NCI-H1436 treated with DMSO at 0.1 percent for 48 hours (cell line): ENCODE results near the gene RTN4RL2.
"Not testable (repeated sequence)": the region's sequence is repeated elsewhere in the genome, so short reads cannot be mapped to it uniquely, and the experiment has no call there.

Source experiments
- DNase-seq: peaks from one replicate; lab custom pipeline; 2025; lab: John Stamatoyannopoulos, UW

The RTN4RL2 gene

DNA sequence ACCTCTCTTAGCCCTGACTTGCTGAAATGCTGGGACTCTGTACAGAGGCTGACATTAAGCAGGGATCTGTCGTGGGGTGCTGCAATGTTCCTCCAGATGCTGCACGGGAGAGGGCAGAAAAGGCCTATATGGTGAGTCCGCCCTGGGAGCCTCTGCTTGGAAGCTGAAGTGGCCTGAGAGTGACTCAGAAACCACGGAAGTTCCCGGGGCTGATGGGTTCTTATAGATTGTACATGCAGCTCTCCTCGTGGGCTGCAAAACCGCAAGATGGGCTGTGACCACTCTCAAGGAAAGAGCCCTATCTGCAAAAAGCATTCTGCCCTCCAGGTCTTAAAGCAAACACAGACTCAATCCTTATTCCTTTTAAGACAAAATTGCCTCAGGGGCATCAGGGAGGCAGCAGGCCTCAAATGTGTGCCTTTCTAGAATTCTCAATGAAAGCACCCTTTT is 27.6 kb upstream of the RTN4RL2 start:
- DNase-seq, result no peak

GRCh38 chr11:57434640-57435546 is 25.4 kb upstream of the RTN4RL2 start:
- no peak for DNase-seq

- no peak for DNase-seq
Observed at GRCh38 chr11:57436031-57436430, 24.3 kb upstream of the RTN4RL2 start.

DNA sequence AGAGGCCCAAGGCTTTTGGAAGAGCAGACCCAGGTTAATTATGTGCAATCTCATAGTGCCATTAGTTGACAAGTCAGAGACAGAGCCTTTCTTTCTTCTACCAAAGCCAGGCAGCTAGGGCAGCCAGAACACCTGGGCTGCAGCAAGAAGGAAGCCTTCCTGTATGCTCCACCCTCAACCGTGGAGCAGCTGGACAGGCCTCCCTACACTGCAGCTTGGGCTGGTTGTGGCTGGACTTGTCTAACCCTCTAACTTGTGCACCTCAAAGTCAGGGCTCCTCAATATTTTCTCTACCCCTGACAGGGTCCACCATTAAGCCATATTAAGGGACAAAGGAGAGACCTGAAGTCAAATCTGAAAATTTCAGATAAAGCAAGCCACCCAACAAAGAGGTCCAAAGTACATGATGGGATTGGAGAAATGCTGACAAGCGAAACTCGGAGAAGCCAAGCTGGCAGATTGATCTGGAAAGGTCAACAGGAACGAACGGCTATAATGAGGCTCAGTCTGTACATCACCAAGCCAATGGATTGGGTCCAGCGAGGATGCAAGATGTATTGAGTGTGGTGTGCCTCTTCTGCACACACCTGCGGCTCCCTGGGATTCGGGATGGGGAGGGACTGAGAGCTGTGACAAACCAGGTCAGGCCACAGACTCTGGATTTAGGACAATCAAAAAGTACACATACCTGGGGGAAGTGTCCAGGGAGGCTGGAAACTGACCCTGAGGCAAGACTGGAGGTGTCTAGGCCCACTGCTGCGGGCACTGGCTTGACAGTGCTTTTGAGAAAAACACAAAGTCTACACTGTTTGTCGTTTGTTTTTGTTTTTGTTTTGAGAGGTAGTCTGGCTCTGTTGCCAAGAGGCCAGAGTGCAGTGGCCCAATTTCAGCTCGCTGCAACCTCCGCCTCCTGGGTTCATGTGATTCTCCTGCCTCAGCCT is 21.7 kb upstream of the RTN4RL2 start:
- DNase-seq, result no peak

DNA sequence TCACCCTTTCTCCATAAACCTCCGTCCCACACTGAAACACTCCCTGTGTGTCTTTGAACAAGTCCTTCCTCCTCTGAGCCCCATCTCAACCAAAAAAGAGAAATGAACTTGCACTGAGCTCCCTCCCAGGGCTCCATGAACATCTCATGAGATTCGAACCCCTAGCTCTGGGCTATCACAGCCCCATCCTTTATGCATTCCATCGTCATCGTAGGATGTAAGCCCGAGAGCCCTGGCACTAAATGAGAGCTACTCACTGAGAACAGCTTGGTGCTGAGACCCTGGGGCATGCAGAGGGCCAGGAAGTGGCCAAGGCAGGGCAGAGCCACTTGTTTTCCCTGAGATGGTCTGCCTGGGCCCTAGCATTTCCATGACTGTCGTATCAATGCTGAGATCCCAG is 20.5 kb upstream of the RTN4RL2 start:
- DNase-seq, result no peak

- no peak for DNase-seq
Observed at GRCh38 chr11:57440744-57441414, 19.4 kb upstream of the RTN4RL2 start.

- DNase-seq, result no peak
Observed at GRCh38 chr11:57444362-57445121, 15.8 kb upstream of the RTN4RL2 start.

DNA sequence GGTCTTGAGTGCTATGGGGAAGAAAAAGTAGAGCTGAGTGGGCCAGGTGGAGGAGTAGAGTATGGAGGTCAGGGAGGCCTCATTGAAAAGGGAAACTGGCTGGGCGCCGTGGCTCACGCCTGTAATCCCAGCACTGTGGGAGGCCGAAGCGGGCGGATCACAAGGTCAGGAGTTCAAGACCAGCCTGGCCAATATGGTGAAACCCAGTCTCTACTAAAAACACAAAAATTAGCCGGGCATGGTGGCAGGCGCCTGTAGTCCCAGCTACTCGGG is 15.3 kb upstream of the RTN4RL2 start:
- DNase-seq, result not testable (repeated sequence)

DNA sequence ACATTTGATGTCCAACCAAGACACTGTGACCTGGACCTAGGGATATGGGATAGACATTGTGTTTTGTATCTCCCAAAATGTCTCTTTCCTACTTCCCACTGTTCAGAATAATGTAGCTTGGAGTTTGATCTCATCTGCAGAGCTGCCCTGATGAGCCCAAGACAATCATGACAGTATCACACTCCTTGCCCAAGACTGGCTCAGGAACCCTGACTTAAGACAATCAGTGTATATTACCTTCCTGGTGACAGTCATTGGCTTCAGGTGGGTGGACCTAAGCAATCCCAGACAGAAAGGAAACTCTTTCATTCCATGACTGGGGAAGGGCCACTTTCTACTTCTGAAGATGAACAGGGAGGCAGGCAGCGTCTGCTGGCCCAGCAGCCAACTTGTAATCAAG is 14.3 kb upstream of the RTN4RL2 start:
- no peak for DNase-seq

- DNase-seq, result no peak
Observed at GRCh38 chr11:57453543-57454177, 6.7 kb upstream of the RTN4RL2 start.

DNA sequence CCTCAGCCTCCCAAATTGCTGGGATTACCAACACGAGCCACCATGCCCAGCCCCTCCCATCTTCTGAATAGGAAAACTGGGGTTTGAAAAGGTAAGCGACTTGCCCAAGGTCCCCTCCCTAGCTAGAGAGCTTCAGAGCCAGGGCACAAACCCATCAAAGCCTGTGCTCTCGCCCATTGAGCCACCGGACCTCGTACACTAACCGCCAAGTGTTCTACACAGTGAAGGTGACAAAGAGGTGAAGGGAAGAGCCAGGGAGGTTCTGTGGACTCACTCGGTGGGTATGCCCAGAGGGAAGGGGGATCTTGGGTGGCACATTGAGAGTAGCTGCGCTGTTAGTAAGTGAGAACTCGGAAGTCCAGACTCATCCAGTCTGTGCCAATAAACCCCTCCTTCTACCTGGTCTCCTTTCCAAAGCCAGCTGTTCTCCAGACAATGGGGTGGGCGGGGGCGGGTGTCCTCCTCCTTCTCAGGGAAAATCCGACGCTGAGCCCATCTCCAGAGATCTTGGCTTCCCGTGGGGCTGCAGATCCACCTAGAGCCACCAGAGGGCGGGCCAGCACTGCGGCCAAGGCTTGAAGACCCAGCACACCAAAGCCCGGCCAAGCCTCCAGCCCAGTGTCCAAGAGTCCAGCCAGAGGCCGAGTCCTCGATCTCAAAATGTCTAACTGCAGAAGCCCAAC is 3.2 kb upstream of the RTN4RL2 start:
- DNase-seq, result no peak

DNA sequence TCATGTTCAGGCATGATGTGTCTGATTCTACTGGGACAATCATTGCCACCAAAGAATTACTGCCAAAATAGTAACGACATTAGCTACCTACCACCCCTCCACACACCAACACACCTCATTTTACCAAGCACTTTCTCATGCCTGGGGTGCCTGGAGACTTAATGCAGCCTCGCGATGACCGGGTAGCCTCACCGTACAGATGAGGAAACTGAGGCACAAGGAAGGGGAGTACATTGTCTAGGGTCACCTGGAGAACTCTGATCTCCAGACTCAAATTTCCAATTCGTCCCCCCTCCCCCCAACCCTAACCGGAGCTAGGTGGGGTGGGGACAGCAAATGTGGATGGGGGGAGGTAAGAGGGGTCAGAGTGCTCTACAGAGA is 2.7 kb upstream of the RTN4RL2 start:
- no peak for DNase-seq

DNA sequence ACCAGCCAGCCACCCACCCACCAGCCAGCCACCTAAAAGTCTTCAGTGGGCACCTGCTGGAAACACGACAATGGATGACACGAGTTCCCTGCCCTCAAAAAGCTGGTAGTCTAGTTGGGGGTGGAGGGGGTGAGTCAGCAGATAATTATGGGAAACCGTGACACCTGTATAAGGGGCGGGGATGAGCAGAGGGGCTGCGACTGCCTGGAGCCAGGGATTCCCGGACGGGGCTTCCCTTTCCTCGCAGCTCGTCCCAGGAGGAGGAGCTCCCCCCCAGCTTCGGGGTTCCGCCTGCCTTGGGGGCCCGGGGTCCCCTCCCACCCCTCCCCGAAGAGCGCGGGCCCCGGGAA is 2.3 kb upstream of the RTN4RL2 start:
- DNase-seq, result no peak

GRCh38 chr11:57458410-57459163 is 1.7 kb upstream of the RTN4RL2 start:
- no peak for DNase-seq

GRCh38 chr11:57459164-57460021 is 935 bp upstream of the RTN4RL2 start:
- no peak for DNase-seq

- DNase-seq, result no peak
Observed at GRCh38 chr11:57460758-57461749, 726 bp downstream of the RTN4RL2 start.

DNA sequence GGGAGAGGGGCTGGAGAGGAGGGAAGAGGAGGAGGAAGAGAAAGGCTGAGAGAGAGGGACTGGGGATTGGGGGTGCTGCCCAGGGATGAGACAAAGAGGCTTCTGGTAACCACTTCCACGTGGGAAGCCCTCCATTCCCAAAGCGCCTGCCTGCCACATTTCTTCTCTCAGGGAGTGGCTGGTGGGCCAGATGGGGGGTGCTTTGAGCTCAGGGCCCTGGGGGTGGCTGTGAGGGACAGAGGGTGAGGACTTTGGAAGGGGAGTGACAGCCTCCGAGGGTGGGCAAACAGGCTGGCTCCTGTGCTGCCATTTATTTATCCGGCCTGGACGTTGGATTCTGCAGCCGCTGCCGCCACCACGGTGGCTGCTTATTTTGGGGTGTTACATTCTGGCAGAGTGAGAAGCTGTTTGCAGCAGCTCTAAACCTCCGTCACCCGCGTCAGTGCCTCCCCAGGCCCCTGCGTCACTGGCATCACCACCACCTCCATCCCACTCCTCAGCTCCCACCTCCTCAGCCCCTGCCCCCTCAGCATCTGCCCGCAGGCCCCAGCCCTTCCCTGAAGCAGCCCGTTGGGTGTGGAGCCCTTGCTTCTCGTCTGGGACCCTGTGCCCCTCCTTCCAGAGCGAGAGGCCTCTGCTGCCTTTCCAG is 1.6 kb downstream of the RTN4RL2 start:
- no peak for DNase-seq
